HEK293 (cell line): ENCODE results near the gene POP7.
A peak's percentile ranks its signal among the peaks of the same experiment; 100 is the strongest.

Experiments used
- GLI2 ChIP-seq: fragments of 450-650 bp; formaldehyde crosslinking; IDR thresholded peaks from 2 replicates; pipeline ENCODE4; 2017; ENCODE audit warnings: missing biosample characterization, missing genetic modification characterization, low read depth, borderline replicate concordance
- IKZF3 ChIP-seq: fragments of 450-650 bp; IDR thresholded peaks from 2 replicates; pipeline ENCODE4 v1.5.0; 2018; ENCODE audit warnings: missing biosample characterization, mild to moderate bottlenecking, missing genetic modification characterization, moderate library complexity
- KLF17 ChIP-seq: fragments of 450-650 bp; formaldehyde crosslinking; IDR thresholded peaks from 2 replicates; pipeline ENCODE4 v1.5.1; 2016; ENCODE audit warnings: missing biosample characterization, missing genetic modification characterization
- MYNN ChIP-seq: fragments of 450-650 bp; formaldehyde crosslinking; IDR thresholded peaks from 2 replicates; pipeline ENCODE4 v1.5.1; 2016; ENCODE audit warnings: missing biosample characterization, missing genetic modification characterization, borderline replicate concordance
- PATZ1 ChIP-seq: fragments of 450-650 bp; formaldehyde crosslinking; IDR thresholded peaks from 2 replicates; pipeline ENCODE4 v1.5.1; 2016; ENCODE audit warnings: missing biosample characterization, missing genetic modification characterization
- PRDM4 ChIP-seq: fragments of 450-650 bp; formaldehyde crosslinking; IDR thresholded peaks from 2 replicates; pipeline ENCODE4 v1.5.1; 2017; ENCODE audit warnings: missing biosample characterization, missing genetic modification characterization
- REPIN1 ChIP-seq: fragments of 450-650 bp; formaldehyde crosslinking; IDR thresholded peaks from 2 replicates; pipeline ENCODE4 v1.5.1; 2017; ENCODE audit warnings: missing biosample characterization, missing genetic modification characterization, low read depth
- TSHZ1 ChIP-seq: fragments of 450-650 bp; formaldehyde crosslinking; IDR thresholded peaks from 2 replicates; pipeline ENCODE4 v1.5.1; 2016; ENCODE audit warnings: missing biosample characterization, missing genetic modification characterization, borderline replicate concordance
- ZBTB17 ChIP-seq: fragments of 450-650 bp; formaldehyde crosslinking; IDR thresholded peaks from 2 replicates; pipeline ENCODE4 v1.5.1; 2016; ENCODE audit warnings: missing biosample characterization, missing genetic modification characterization
- ZBTB20 ChIP-seq: fragments of 450-650 bp; formaldehyde crosslinking; IDR thresholded peaks from 2 replicates; pipeline ENCODE4 v1.5.1; 2016; ENCODE audit warnings: missing biosample characterization, missing genetic modification characterization
- ZBTB7A ChIP-seq: fragments of 450-650 bp; formaldehyde crosslinking; IDR thresholded peaks from 2 replicates; pipeline ENCODE4 v1.5.1; 2016; ENCODE audit warnings: low read depth, missing biosample characterization, missing genetic modification characterization
- ZIC2 ChIP-seq: fragments of 450-650 bp; formaldehyde crosslinking; IDR thresholded peaks from 2 replicates; pipeline ENCODE4 v1.5.1; 2016; ENCODE audit warnings: missing biosample characterization, missing genetic modification characterization
- ZNF114 ChIP-seq: fragments of 450-650 bp; formaldehyde crosslinking; IDR thresholded peaks from 2 replicates; pipeline ENCODE4 v1.5.0; 2017; ENCODE audit warnings: missing biosample characterization, missing genetic modification characterization
- ZNF146 ChIP-seq: fragments of 450-650 bp; formaldehyde crosslinking; IDR thresholded peaks from 2 replicates; pipeline ENCODE4 v1.5.1; 2016; ENCODE audit warnings: missing biosample characterization, missing genetic modification characterization
- ZNF157 ChIP-seq: fragments of 450-650 bp; formaldehyde crosslinking; IDR thresholded peaks from 2 replicates; pipeline ENCODE4 v1.5.1; 2016; ENCODE audit warnings: missing biosample characterization, missing genetic modification characterization
- ZNF18 ChIP-seq: fragments of 450-650 bp; formaldehyde crosslinking; IDR thresholded peaks from 2 replicates; pipeline ENCODE4 v1.5.1; 2016; ENCODE audit warnings: missing biosample characterization, missing genetic modification characterization
- ZNF19 ChIP-seq: fragments of 450-650 bp; formaldehyde crosslinking; IDR thresholded peaks from 2 replicates; pipeline ENCODE4; 2016; ENCODE audit warnings: missing biosample characterization, missing genetic modification characterization, low read depth
- ZNF2 ChIP-seq: fragments of 450-650 bp; formaldehyde crosslinking; IDR thresholded peaks from 2 replicates; pipeline ENCODE4 v1.5.1; 2016; ENCODE audit warnings: missing biosample characterization, missing genetic modification characterization
- ZNF341 ChIP-seq: fragments of 450-650 bp; formaldehyde crosslinking; IDR thresholded peaks from 2 replicates; pipeline ENCODE4; 2016; ENCODE audit warnings: low read depth, missing biosample characterization, missing genetic modification characterization
- ZNF394 ChIP-seq: fragments of 450-650 bp; formaldehyde crosslinking; IDR thresholded peaks from 2 replicates; pipeline ENCODE4 v1.5.1; 2016; ENCODE audit warnings: missing biosample characterization, missing genetic modification characterization, mild to moderate bottlenecking, moderate library complexity, borderline replicate concordance
- ZNF449 ChIP-seq: fragments of 450-650 bp; formaldehyde crosslinking; IDR thresholded peaks from 2 replicates; pipeline ENCODE4 v1.5.1; 2017; ENCODE audit warnings: missing biosample characterization, mild to moderate bottlenecking, missing genetic modification characterization, moderate library complexity
- ZNF596 ChIP-seq: fragments of 450-650 bp; IDR thresholded peaks from 2 replicates; pipeline ENCODE4 v1.5.0; 2018; ENCODE audit warnings: missing biosample characterization, mild to moderate bottlenecking, missing genetic modification characterization, moderate library complexity
- ZNF621 ChIP-seq: fragments of 450-650 bp; formaldehyde crosslinking; IDR thresholded peaks from 2 replicates; pipeline ENCODE4 v1.5.1; 2017; ENCODE audit warnings: missing biosample characterization, missing genetic modification characterization
- ZNF629 ChIP-seq: fragments of 450-650 bp; formaldehyde crosslinking; IDR thresholded peaks from 2 replicates; pipeline ENCODE4 v1.5.1; 2017; ENCODE audit warnings: missing biosample characterization, missing genetic modification characterization
- ZNF670 ChIP-seq: fragments of 450-650 bp; formaldehyde crosslinking; IDR thresholded peaks from 2 replicates; pipeline ENCODE4 v1.5.1; 2016; ENCODE audit warnings: missing biosample characterization, missing genetic modification characterization, low read depth
- ZNF76 ChIP-seq: fragments of 450-650 bp; formaldehyde crosslinking; IDR thresholded peaks from 2 replicates; pipeline ENCODE4; 2016; ENCODE audit warnings: low read depth, missing biosample characterization, missing genetic modification characterization, borderline replicate concordance
- ZNF768 ChIP-seq: fragments of 450-650 bp; formaldehyde crosslinking; IDR thresholded peaks from 2 replicates; pipeline ENCODE4 v1.5.1; 2018; ENCODE audit warnings: missing biosample characterization, mild to moderate bottlenecking, missing genetic modification characterization

Gene POP7

GRCh38 chr7:100691676-100692577 is 14.0 kb upstream of the POP7 start (continued):
- TF ChIP-seq ZNF157 (tag by site-specific recombination) (no peak), ZNF341 (tag by site-specific recombination) (no peak), PRDM4 (no peak), IKZF3 (tag by site-specific recombination) (no peak), ZNF76 (tag by site-specific recombination) (no peak), ZIC2 (tag by site-specific recombination) (peak; percentile 33; the same call in 1 of the 2 replicates), PATZ1 (tag by site-specific recombination) (peak; percentile 76), MYNN (tag by site-specific recombination) (no peak), ZNF768 (tag by site-specific recombination) (no peak), REPIN1 (tag by site-specific recombination) (no peak), ZNF670 (no peak), KLF17 (peak; percentile 26; the same call in 1 of the 2 replicates), ZNF146 (tag by site-specific recombination) (no peak), ZNF621 (tag by site-specific recombination) (no peak), ZBTB17 (tag by site-specific recombination) (peak; percentile 68), ZNF18 (tag by site-specific recombination) (no peak), ZNF629 (tag by site-specific recombination) (0 out of 2 replicates have a peak, but pooled peaks have one; percentile 46), ZNF596 (tag by site-specific recombination) (no peak), ZNF2 (tag by site-specific recombination) (peak; percentile 18; the same call in 1 of the 2 replicates), ZBTB7A (tag by site-specific recombination) (no peak), TSHZ1 (tag by site-specific recombination) (no peak), ZNF449 (tag by site-specific recombination) (no peak), ZNF114 (no peak), ZNF394 (tag by site-specific recombination) (peak; percentile 53; the same call in 1 of the 2 replicates), ZNF19 (tag by site-specific recombination) (no peak), ZBTB20 (tag by site-specific recombination) (peak; percentile 48; the same call in 1 of the 2 replicates), GLI2 (tag by site-specific recombination) (no peak)
